GM19099 (cell line): Measurements from ENCODE around the gene REPS1.

Source experiments
- POLR2A ChIP-seq: IDR thresholded peaks from 3 replicates; pipeline ENCODE4 v1.6.1; 2011; ENCODE audit warnings: low read depth; ENCODE audit not compliant: insufficient read length; ENCODE audit errors: extremely low read depth

Gene REPS1

DNA sequence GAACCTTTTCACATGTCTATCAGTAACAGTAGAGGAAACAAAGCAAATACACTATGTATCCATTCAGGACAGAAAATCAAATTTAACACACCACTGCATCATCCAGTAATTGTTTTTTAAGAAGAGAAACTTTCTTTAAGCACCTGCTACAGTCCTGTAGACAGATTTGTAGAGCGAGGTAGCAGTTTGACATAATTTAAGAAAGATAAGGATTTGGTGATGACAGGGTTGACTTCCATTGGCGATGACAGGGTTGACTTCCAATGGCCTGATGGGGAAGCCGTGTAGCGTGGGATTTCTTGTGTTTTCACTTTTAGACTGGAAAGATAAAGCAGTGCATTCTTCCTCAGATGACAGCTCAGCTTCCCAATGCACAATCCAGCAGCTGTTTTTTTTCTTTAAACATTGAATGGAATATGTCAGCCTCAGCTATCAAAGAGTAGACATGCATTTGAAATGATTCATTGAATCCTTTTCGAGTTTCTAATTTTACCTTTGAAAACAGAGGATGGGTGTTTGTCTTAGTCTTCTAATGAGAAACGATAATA is 123.6 kb downstream of the REPS1 start:
- no peak for TF ChIP-seq POLR2A

DNA sequence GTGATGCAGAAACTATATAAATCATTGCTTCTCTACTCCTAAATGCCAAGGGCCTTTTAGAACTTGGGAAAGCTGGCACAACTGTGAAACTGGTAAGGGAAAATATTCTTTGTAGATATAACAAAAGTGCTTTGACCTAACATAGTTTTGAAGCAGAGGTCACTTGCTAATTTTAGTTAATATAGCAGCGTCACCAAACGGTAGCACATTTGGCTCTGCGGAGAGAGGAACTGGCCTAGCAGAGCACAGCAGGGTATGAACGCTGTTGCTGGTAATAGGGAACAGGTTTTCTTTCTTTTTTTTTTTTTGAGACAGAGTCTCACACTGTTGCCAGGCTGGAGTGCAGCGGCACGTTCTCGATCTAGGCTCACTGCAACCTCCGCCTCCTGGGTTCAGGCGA is 124.7 kb downstream of the REPS1 start:
- no peak for TF ChIP-seq POLR2A

- TF ChIP-seq POLR2A: no peak
Observed at GRCh38 chr6:138862456-138862855, 125.6 kb downstream of the REPS1 start.

DNA sequence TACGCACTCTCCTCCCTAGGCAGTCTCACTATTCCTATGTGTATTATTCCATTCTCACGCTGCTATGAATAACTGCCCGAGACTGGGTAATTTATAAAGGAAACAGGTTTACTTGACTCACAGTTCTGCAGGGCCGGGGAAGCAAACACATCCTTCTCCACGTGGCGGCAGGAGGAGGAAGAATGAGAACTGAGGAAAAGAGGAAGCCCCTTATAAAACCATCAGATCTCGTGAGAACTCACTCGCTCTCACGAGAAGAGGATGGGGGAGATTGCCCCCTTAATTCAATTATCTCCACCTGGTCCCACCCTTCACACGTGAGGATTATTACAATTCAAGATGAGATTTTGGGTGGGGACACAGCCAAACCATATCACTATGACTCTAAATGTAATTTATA is 130.3 kb downstream of the REPS1 start:
- TF ChIP-seq POLR2A: no peak

- no peak for TF ChIP-seq POLR2A
Observed at GRCh38 chr6:138856654-138857053, 131.4 kb downstream of the REPS1 start.
